ENCODE measurements around the gene CYSTM1.
A peak's percentile ranks its signal among the peaks of the same experiment; 100 is the strongest.

Gene CYSTM1

GRCh38 chr5:140244525-140245025 is 69.6 kb downstream of the CYSTM1 start (continued):
- TF ChIP-seq ZNF280D (tag by site-specific recombination; IDR thresholded peaks at IDR 0.05) = no peak
- TF ChIP-seq ZNF544 (tag by site-specific recombination; IDR thresholded peaks at IDR 0.05) = no peak
- TF ChIP-seq, protein P1, sequence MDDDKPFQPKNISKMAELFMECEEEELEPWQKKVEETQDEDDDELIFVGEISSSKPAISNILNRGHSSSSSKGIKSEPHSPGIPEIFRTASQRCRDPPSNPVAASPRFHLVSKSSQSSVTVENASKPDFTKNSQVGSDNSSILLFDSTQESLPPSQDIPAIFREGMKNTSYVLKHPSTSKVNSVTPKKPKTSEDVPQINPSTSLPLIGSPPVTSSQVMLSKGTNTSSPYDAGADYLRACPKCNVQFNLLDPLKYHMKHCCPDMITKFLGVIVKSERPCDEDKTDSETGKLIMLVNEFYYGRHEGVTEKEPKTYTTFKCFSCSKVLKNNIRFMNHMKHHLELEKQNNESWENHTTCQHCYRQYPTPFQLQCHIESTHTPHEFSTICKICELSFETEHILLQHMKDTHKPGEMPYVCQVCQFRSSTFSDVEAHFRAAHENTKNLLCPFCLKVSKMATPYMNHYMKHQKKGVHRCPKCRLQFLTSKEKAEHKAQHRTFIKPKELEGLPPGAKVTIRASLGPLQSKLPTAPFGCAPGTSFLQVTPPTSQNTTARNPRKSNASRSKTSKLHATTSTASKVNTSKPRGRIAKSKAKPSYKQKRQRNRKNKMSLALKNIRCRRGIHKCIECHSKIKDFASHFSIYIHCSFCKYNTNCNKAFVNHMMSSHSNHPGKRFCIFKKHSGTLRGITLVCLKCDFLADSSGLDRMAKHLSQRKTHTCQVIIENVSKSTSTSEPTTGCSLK (tag by site-specific recombination; IDR thresholded peaks at IDR 0.05) = no peak
- no peak for TF ChIP-seq GFI1B (tag by site-specific recombination; IDR thresholded peaks at IDR 0.05)
- no peak for TF ChIP-seq ZNF274 (IDR thresholded peaks at IDR 0.05; ENCODE audit: low read length)
- TF ChIP-seq ZNF274 (tag by site-specific recombination; IDR thresholded peaks at IDR 0.05; ENCODE audit: borderline replicate concordance) = no peak
- TF ChIP-seq ZNF785 (tag by site-specific recombination; IDR thresholded peaks at IDR 0.05) = no peak
- peak; percentile 83 for TF ChIP-seq ZNF2 (tag by site-specific recombination; IDR thresholded peaks at IDR 0.05)
- TF ChIP-seq IKZF3 (tag by site-specific recombination; IDR thresholded peaks at IDR 0.05) = no peak
- TF ChIP-seq ZNF521 (tag by site-specific recombination; IDR thresholded peaks at IDR 0.05) = no peak
- TF ChIP-seq, protein P2, sequence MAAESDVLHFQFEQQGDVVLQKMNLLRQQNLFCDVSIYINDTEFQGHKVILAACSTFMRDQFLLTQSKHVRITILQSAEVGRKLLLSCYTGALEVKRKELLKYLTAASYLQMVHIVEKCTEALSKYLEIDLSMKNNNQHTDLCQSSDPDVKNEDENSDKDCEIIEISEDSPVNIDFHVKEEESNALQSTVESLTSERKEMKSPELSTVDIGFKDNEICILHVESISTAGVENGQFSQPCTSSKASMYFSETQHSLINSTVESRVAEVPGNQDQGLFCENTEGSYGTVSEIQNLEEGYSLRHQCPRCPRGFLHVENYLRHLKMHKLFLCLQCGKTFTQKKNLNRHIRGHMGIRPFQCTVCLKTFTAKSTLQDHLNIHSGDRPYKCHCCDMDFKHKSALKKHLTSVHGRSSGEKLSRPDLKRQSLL (tag by site-specific recombination; IDR thresholded peaks at IDR 0.05) = no peak
- peak; percentile 11; the same call in 1 of the 2 replicates for TF ChIP-seq GLIS1 (tag by site-specific recombination; IDR thresholded peaks at IDR 0.05)
- TF ChIP-seq ZSCAN23 (tag by site-specific recombination; IDR thresholded peaks at IDR 0.05) = no peak
- TF ChIP-seq, protein P3, sequence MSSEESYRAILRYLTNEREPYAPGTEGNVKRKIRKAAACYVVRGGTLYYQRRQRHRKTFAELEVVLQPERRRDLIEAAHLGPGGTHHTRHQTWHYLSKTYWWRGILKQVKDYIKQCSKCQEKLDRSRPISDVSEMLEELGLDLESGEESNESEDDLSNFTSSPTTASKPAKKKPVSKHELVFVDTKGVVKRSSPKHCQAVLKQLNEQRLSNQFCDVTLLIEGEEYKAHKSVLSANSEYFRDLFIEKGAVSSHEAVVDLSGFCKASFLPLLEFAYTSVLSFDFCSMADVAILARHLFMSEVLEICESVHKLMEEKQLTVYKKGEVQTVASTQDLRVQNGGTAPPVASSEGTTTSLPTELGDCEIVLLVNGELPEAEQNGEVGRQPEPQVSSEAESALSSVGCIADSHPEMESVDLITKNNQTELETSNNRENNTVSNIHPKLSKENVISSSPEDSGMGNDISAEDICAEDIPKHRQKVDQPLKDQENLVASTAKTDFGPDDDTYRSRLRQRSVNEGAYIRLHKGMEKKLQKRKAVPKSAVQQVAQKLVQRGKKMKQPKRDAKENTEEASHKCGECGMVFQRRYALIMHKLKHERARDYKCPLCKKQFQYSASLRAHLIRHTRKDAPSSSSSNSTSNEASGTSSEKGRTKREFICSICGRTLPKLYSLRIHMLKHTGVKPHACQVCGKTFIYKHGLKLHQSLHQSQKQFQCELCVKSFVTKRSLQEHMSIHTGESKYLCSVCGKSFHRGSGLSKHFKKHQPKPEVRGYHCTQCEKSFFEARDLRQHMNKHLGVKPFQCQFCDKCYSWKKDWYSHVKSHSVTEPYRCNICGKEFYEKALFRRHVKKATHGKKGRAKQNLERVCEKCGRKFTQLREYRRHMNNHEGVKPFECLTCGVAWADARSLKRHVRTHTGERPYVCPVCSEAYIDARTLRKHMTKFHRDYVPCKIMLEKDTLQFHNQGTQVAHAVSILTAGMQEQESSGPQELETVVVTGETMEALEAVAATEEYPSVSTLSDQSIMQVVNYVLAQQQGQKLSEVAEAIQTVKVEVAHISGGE (tag by site-specific recombination; conservative IDR thresholded peaks at IDR 0.05; ENCODE audit: low read depth) = no peak
- TF ChIP-seq ZNF404 (tag by site-specific recombination; IDR thresholded peaks at IDR 0.05) = no peak
- TF ChIP-seq ZNF518A (tag by site-specific recombination; conservative IDR thresholded peaks at IDR 0.05; ENCODE audit: low read depth) = no peak
- TF ChIP-seq ZBTB20 (tag by site-specific recombination; IDR thresholded peaks at IDR 0.05) = no peak
- TF ChIP-seq ZNF549 (tag by site-specific recombination; IDR thresholded peaks at IDR 0.05) = no peak
- TF ChIP-seq ZNF548 (tag by site-specific recombination; IDR thresholded peaks at IDR 0.05) = no peak
- no peak for TF ChIP-seq SALL2 (tag by site-specific recombination; IDR thresholded peaks at IDR 0.05; ENCODE audit: borderline replicate concordance)
- peak; percentile 25 for TF ChIP-seq ZBTB26 (tag by site-specific recombination; optimal IDR thresholded peaks at IDR 0.05)
- TF ChIP-seq ZNF48 (tag by site-specific recombination; IDR thresholded peaks at IDR 0.05) = no peak
- no peak for TF ChIP-seq ZNF571 (tag by site-specific recombination; IDR thresholded peaks at IDR 0.05)
- no peak for TF ChIP-seq ZNF211 (tag by site-specific recombination; IDR thresholded peaks at IDR 0.05; ENCODE audit: low read depth)
